ENCODE data around the gene PLCB1.

DNA sequence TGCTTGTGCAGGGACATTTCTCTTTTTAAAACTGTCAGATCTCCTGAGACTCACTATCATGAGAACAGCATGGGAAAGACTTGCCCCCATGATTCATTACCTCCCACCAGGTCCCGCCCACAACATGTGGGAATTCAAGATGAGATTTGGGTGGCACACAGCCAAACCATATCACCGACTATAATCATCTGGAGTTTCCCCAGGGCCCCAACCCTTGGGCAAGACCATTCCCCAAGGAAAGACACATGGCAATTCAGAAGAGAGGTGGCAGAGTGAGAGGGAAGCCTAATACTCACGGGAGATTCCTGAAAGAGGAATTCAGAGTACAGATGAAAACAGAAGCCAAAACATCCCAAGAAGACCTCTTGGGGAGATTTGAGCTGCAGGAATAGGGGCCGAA is 645.8 kb downstream of the PLCB1 start:
- no peak for TF ChIP-seq EP300 (IDR thresholded peaks at IDR 0.05)
- no peak for TF ChIP-seq POLR2AphosphoS5 (IDR thresholded peaks at IDR 0.05)
- no peak for TF ChIP-seq POLR2A (IDR thresholded peaks at IDR 0.05; ENCODE audit: low read depth)

All from esophagus muscularis mucosa (tissue), 3 donors.